GM19455 (cell line): Measurements from ENCODE around the gene TMEM25.

Source experiments
- ATAC-seq: cut with Tn5 transposase; IDR thresholded peaks from one replicate; pipeline ENCODE4 v1.9.1; 2021; ENCODE audit not compliant: unreplicated experiment

Gene TMEM25

DNA sequence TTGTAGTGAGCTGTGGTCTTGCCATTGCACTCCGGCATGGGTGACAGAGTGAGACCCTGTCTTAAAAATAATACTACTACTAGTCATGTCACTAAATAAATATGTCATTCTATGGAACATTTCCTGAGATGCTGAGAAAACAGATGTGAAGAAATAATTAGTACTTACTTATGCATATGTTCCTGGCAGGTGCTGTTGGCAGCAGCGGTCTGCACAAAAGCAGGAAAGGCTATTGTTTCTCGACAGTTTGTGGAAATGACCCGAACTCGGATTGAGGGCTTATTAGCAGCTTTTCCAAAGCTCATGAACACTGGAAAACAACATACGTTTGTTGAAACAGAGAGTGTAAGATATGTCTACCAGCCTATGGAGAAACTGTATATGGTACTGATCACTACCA is 50.1 kb downstream of the TMEM25 start:
- no peak for ATAC-seq
